Measurements from ENCODE around the gene MKX. TPM values are rescaled to one million over a fixed set of nuclear protein-coding genes. Genes with fewer than 3 reads are reported as not detected.
"Not testable (repeated sequence)": the region's sequence is repeated elsewhere in the genome, so short reads cannot be mapped to it uniquely, and the experiment has no call there.

The MKX gene
- total RNA-seq, 2 experiments from 2014 or later: 0.58 to 1.1 TPM

- Mint-ChIP-seq H3K36me3 (no peaks in the 10 kb centered on the region), H3K27me3 (peaks cover 23% of the 10 kb centered on the region), H3K4me1 (no peaks in the 10 kb centered on the region), H3K27ac (no peak overlapping the region), H3K9me3 (no peaks in the 10 kb centered on the region), H3K4me3 (no peak overlapping the region)
- no peak for DNase-seq
Measured at GRCh38 chr10:27688276-27688675, 57.3 kb downstream of the MKX start.

- Mint-ChIP-seq H3K9me3 (no peaks in the 10 kb centered on the region), H3K4me3 (no peak overlapping the region), H3K4me1 (no peaks in the 10 kb centered on the region), H3K27ac (no peak overlapping the region), H3K36me3 (no peaks in the 10 kb centered on the region), H3K27me3 (peaks cover 23% of the 10 kb centered on the region)
- no peak for DNase-seq
Measured at GRCh38 chr10:27687743-27688142, 57.9 kb downstream of the MKX start.

GRCh38 chr10:27687326-27687725 lies 58.3 kb downstream of the MKX start:
- H3K9me3 Mint-ChIP-seq: no peaks in the 10 kb centered on the region
- no peaks in the 10 kb centered on the region for H3K4me1 Mint-ChIP-seq
- H3K27ac Mint-ChIP-seq: no peak overlapping the region
- H3K27me3 Mint-ChIP-seq: peaks cover 23% of the 10 kb centered on the region
- no peaks in the 10 kb centered on the region for H3K36me3 Mint-ChIP-seq
- no peak overlapping the region for H3K4me3 Mint-ChIP-seq
- no peak for DNase-seq

GRCh38 chr10:27685681-27686080 lies 59.9 kb downstream of the MKX start:
- H3K4me3 Mint-ChIP-seq: no peak overlapping the region
- no peaks in the 10 kb centered on the region for H3K9me3 Mint-ChIP-seq
- peaks cover 23% of the 10 kb centered on the region for H3K27me3 Mint-ChIP-seq
- H3K4me1 Mint-ChIP-seq: no peaks in the 10 kb centered on the region
- no peak for DNase-seq
- H3K27ac Mint-ChIP-seq: no peak overlapping the region
- H3K36me3 Mint-ChIP-seq: no peaks in the 10 kb centered on the region

DNA sequence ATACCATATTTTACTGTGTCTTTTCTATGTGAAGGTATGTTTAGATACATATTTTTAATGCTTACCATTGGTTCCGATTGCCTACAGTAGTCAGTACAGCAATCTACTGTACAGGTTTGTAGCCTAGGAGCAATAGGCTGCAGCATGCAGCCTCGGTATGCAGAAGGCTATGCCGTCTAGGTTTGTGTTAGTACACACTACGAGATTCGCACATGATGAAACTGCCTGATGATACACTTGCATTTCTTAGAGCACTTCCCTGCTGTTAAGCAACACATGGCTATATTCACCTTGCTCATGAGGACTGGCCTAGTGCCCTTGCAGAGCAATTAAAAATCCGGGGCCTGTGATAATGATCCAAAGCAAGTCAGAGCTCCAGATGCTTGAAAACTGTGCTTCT lies 62.4 kb downstream of the MKX start:
- H3K27ac Mint-ChIP-seq: no peak overlapping the region
- no peak overlapping the region for H3K4me3 Mint-ChIP-seq
- no peaks in the 10 kb centered on the region for H3K9me3 Mint-ChIP-seq
- H3K27me3 Mint-ChIP-seq: peaks cover 11% of the 10 kb centered on the region
- no peaks in the 10 kb centered on the region for H3K36me3 Mint-ChIP-seq
- DNase-seq: no peak
- no peaks in the 10 kb centered on the region for H3K4me1 Mint-ChIP-seq

DNA sequence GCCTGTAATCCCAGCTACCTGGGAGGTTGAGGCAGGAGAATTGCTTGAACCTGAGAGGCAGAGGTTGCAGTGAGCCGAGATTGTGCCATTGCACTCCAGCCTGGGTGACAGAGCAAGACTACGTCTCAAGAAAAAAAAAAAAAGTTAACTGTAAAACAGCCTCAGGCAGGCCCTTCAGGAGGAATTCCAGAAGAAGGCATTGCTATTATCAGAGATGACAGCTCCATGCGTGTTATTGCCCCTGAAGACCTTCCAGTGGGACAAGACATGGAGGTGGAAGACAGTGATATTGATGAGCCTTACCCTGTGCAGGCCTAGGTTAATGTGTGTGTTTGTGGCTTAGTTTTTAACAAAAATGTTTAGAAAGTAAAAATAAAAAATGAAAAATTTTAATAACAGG lies 63.8 kb downstream of the MKX start:
- H3K4me1 Mint-ChIP-seq, H3K9me3 Mint-ChIP-seq, DNase-seq, H3K27me3 Mint-ChIP-seq, H3K27ac Mint-ChIP-seq, H3K36me3 Mint-ChIP-seq, H3K4me3 Mint-ChIP-seq: not testable (repeated sequence)

DNA sequence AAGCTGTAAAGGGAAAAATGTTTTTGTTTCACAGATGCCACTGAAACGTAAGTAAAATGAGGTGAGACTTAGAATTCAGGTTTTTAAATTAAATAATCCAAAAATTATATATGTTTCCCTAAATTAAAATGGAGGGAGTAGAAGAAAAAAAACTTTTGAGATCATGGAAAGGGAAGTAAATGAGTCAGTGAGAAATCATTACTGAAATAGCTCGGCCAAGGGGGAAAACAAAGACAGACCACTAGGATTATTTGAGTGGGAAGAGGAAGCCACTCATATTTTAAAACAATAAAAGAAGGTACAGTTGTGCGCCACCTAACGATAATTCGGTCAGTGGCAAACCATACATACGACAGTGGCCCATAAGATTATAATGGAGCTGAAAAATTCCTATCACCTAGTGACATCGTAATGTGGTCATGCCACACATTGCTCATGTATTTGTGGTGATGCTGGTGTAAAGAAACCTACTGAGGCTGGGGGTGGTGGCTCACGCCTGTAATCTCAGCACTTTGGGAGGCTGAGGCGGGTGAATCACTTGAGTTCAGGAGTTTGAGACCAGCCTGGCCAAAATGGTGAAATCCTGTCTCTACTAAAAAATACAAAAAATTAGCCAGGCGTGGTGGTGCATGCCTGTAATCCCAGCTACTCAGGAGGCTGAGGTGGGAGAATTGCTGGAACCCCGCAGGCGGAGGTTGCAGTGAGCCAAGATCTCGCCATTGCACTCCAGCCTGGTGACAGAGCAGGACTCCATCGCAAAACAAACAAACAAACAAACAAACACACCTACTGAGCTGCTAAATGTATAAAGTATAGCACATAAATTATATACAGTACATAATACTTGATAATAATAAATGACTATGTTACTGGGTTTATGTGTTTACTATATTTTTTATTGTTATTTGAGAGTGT lies 64.7 kb downstream of the MKX start:
- Mint-ChIP-seq H3K4me1 (no peaks in the 10 kb centered on the region), H3K4me3 (no peak overlapping the region), H3K36me3 (no peaks in the 10 kb centered on the region), H3K27me3 (peaks cover 3% of the 10 kb centered on the region), H3K9me3 (no peaks in the 10 kb centered on the region), H3K27ac (no peak overlapping the region)
- peak; percentile 1 for DNase-seq

DNA sequence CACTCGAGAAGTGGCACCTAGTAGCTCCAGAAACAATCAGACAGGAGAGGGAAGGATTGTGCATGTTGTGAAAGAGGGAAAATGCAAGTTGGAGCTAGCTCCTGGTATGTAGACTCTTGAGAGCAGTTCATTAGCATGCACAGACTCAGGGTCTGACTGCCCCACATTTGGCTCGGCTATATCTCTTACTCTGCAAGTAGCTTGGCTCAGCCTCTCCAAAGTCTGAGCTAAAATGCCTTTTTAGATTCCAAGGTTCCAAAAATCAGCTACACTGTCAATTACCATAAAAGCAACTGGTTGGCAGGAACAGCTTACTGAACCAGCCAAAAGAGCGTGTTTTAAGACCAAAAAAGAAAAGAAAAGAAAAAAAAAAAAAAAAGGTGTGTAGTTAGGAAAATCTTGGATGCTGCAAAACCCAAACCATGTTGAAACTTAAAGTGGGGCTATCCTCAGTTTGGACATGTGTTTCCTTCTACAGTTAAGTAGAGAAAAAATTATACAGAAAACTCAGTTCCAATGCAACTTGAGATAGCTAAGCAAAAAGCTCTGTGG lies 65.5 kb downstream of the MKX start:
- Mint-ChIP-seq H3K27ac (no peak overlapping the region), H3K4me1 (no peaks in the 10 kb centered on the region), H3K9me3 (no peaks in the 10 kb centered on the region), H3K36me3 (no peaks in the 10 kb centered on the region), H3K27me3 (peaks cover 7% of the 10 kb centered on the region), H3K4me3 (no peak overlapping the region)
- no peak for DNase-seq

DNA sequence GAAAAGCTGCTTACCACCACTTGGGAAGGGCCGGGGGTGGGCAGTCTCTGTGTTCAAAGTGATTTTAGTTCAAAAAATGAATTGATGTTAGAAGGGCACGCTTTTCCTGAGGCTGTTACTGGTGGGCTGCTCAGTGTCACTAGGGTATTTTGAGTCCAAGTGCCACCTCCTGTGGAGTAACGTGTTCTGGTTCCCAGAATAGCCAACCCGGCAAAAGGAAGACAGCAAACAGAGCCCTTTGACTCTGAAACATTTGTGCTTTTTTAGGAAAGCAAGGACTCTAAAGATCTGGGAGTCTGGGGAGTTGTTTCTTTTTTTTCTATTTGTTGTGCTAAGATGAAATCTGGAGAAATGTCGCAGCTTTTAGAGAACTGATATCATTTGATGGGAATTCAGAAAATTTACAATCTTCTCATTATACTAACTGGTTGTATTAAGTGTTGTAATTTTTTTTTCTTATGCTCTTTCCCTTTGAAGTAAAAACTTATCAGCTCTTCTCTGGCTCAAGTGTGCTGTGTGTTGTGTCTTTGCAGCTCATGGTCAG lies 66.2 kb downstream of the MKX start:
- H3K4me3 Mint-ChIP-seq: no peak overlapping the region
- H3K27ac Mint-ChIP-seq: no peak overlapping the region
- no peaks in the 10 kb centered on the region for H3K36me3 Mint-ChIP-seq
- H3K27me3 Mint-ChIP-seq: peaks cover 7% of the 10 kb centered on the region
- no peaks in the 10 kb centered on the region for H3K4me1 Mint-ChIP-seq
- H3K9me3 Mint-ChIP-seq: no peaks in the 10 kb centered on the region
- no peak for DNase-seq

- Mint-ChIP-seq H3K9me3 (no peaks in the 10 kb centered on the region), H3K27ac (no peak overlapping the region), H3K36me3 (no peaks in the 10 kb centered on the region), H3K27me3 (peaks cover 7% of the 10 kb centered on the region), H3K4me3 (no peak overlapping the region), H3K4me1 (no peaks in the 10 kb centered on the region)
- DNase-seq: no peak
Measured at GRCh38 chr10:27678166-27678565, 67.5 kb downstream of the MKX start.

- Mint-ChIP-seq H3K9me3 (no peaks in the 10 kb centered on the region), H3K4me1 (no peaks in the 10 kb centered on the region), H3K27me3 (peaks cover 3% of the 10 kb centered on the region), H3K27ac (no peak overlapping the region), H3K36me3 (no peaks in the 10 kb centered on the region), H3K4me3 (no peak overlapping the region)
- no peak for DNase-seq
Measured at GRCh38 chr10:27673065-27673464, 72.6 kb downstream of the MKX start.

- H3K4me3 Mint-ChIP-seq: no peak overlapping the region
Measured at GRCh38 chr10:27671821-27672220, 73.8 kb downstream of the MKX start.

GRCh38 chr10:27664461-27664860 lies 81.2 kb downstream of the MKX start:
- Mint-ChIP-seq H3K27me3 (peaks cover 45% of the 10 kb centered on the region), H3K36me3 (no peaks in the 10 kb centered on the region), H3K27ac (no peak overlapping the region), H3K4me3 (no peak overlapping the region), H3K9me3 (no peaks in the 10 kb centered on the region), H3K4me1 (no peaks in the 10 kb centered on the region)
- no peak for DNase-seq

More at GRCh38 chr10:27671821-27672220, 73.8 kb downstream of the MKX start:
- no peaks in the 10 kb centered on the region for H3K36me3 Mint-ChIP-seq
- no peaks in the 10 kb centered on the region for H3K4me1 Mint-ChIP-seq
- no peaks in the 10 kb centered on the region for H3K9me3 Mint-ChIP-seq
- no peak overlapping the region for H3K27ac Mint-ChIP-seq
- H3K27me3 Mint-ChIP-seq: peaks cover 3% of the 10 kb centered on the region
- no peak for DNase-seq

GRCh38 chr10:27663621-27664020 lies 82.0 kb downstream of the MKX start:
- Mint-ChIP-seq H3K27me3 (peaks cover 45% of the 10 kb centered on the region), H3K9me3 (no peaks in the 10 kb centered on the region), H3K4me3 (no peak overlapping the region), H3K36me3 (no peaks in the 10 kb centered on the region), H3K4me1 (no peaks in the 10 kb centered on the region), H3K27ac (no peak overlapping the region)
- DNase-seq: no peak

DNA sequence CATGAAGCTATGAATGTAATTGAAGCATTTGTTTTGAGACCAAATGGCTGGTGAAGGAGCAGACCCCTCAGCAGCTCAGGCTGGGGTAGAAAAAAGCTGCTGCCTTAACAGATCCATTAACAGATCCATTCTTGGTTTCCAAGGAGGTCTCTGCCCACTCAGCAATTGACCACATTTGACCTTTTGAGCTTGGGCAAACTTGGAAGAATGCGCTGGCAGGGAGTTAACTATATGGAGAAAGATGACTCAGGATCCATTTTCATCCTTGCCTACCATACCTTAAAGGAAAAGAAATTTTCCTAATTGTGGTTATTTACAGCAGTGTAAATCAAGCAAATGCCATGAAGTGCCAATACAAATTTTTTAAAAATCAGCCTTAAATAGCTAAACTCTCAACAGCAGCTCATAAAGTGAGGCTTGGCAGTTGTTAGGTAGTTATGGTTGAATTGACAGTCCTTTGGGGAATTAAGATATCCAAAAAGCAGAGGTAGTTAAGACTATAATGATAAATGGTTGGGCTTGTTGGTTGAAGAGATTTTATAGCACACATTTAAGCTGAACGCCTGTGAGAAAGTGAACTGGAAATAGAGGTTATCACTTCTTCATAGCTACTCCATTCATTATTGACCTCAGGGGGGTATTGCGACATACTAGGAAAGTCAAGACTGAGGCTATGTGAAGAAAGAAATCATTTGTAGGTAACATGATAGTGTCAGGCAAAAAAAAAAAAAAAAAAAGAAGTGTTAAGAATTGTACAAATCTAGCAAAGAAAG lies 83.9 kb downstream of the MKX start:
- Mint-ChIP-seq H3K4me1 (no peaks in the 10 kb centered on the region), H3K4me3 (no peak overlapping the region), H3K9me3 (no peaks in the 10 kb centered on the region), H3K27me3 (peaks cover 49% of the 10 kb centered on the region), H3K27ac (no peak overlapping the region), H3K36me3 (no peaks in the 10 kb centered on the region)
- no peak for DNase-seq

All from activated naive CD8-positive, alpha-beta T cell treated with anti-CD3 and anti-CD28 coated beads for 36 hours (primary cell).